H54 (cell line): Measurements from ENCODE around the gene NPFF.
"Not testable (repeated sequence)": the region's sequence is repeated elsewhere in the genome, so short reads cannot be mapped to it uniquely, and the experiment has no call there.

Experiments used
- DNase-seq: peaks from one replicate; pipeline ENCODE4 v3.0.0; 2011; ENCODE audit warnings: low spot score, mixed read lengths; ENCODE audit not compliant: insufficient read length
- FAIRE-seq: peaks from 3 replicates; lab custom pipeline; 2011; peaks lifted over from hg19 to GRCh38; lab: Jason Lieb, UNC
- POLR2A ChIP-seq: IDR thresholded peaks from 2 replicates; pipeline ENCODE4 v1.6.1; 2011; ENCODE audit warnings: low read depth, mild to moderate bottlenecking, low read length

The NPFF gene

GRCh38 chr12:53506881-53507602, at the start of gene NPFF:
TSS of gene NPFF (minus strand) at chr12:53507484. CDS start at chr12:53507474, 10 bp downstream.
- TF ChIP-seq POLR2A = no peak
- no peak for DNase-seq
- no peak for FAIRE-seq

- no peak for TF ChIP-seq POLR2A
- no peak for DNase-seq
- no peak for FAIRE-seq
These were observed 45.4 kb upstream of the NPFF start for GRCh38 chr12:53552361-53553327.

GRCh38 chr12:53551889-53552291, 44.6 kb upstream of the NPFF start:
- FAIRE-seq (no peak), DNase-seq (no peak)
- no peak for TF ChIP-seq POLR2A

GRCh38 chr12:53550595-53550994, 43.3 kb upstream of the NPFF start:
- FAIRE-seq = no peak

GRCh38 chr12:53550131-53550530, 42.8 kb upstream of the NPFF start:
- FAIRE-seq, DNase-seq: not testable (repeated sequence)

More at GRCh38 chr12:53550595-53550994, 43.3 kb upstream of the NPFF start:
- TF ChIP-seq POLR2A = no peak
- DNase-seq = no peak

GRCh38 chr12:53548354-53548753, 41.1 kb upstream of the NPFF start:
- FAIRE-seq, DNase-seq: not testable (repeated sequence)

- TF ChIP-seq POLR2A = no peak
- DNase-seq (peak; percentile 45), FAIRE-seq (peak; percentile 83)
These were observed 36.3 kb upstream of the NPFF start for GRCh38 chr12:53543539-53543938.

- DNase-seq (no peak), FAIRE-seq (no peak)
- TF ChIP-seq POLR2A = no peak
These were observed 32.2 kb upstream of the NPFF start for GRCh38 chr12:53539526-53539925.

- TF ChIP-seq POLR2A = no peak
- FAIRE-seq (no peak), DNase-seq (no peak)
These were observed 31.0 kb upstream of the NPFF start for GRCh38 chr12:53538209-53538689.

GRCh38 chr12:53536962-53537361, 29.7 kb upstream of the NPFF start:
- FAIRE-seq (no peak), DNase-seq (no peak)
- TF ChIP-seq POLR2A = no peak

GRCh38 chr12:53533471-53533870, 26.2 kb upstream of the NPFF start:
- FAIRE-seq = no peak
- TF ChIP-seq POLR2A = no peak

GRCh38 chr12:53532524-53533445, 25.5 kb upstream of the NPFF start:
- no peak for TF ChIP-seq POLR2A
- DNase-seq (no peak), FAIRE-seq (no peak)

More at GRCh38 chr12:53533471-53533870, 26.2 kb upstream of the NPFF start:
- DNase-seq = no peak

- no peak for DNase-seq
- no peak for TF ChIP-seq POLR2A
- FAIRE-seq = no peak
These were observed 24.7 kb upstream of the NPFF start for GRCh38 chr12:53532021-53532420.
